Keratinocyte (primary cell): ENCODE data around the gene CACFD1.

Source experiments
- EZH2 ChIP-seq: IDR thresholded peaks from one replicate; pipeline ENCODE4 v1.6.1; 2012; ENCODE audit warnings: inconsistent platforms, mild to moderate bottlenecking, low read length, moderate library complexity
- TF ChIP-seq, protein P1 (sequence below), 3 experiments: IDR thresholded peaks in 1 of 3; conservative IDR thresholded peaks in 1 of 3; optimal IDR thresholded peaks in 1 of 3; 2 replicates in 2 of 3; 3 replicates in 1 of 3; pipeline versions ENCODE3 to v1.5.1; 2011; ENCODE audit warnings: low read length in 3 of 3, mild to moderate bottlenecking in 3 of 3, moderate library complexity in 2 of 3, control low read depth in 1 of 3, inconsistent platforms in 1 of 3; ENCODE audit not compliant: insufficient read depth in 2 of 3; ENCODE audit errors: extremely low read depth in 1 of 3

DNA sequence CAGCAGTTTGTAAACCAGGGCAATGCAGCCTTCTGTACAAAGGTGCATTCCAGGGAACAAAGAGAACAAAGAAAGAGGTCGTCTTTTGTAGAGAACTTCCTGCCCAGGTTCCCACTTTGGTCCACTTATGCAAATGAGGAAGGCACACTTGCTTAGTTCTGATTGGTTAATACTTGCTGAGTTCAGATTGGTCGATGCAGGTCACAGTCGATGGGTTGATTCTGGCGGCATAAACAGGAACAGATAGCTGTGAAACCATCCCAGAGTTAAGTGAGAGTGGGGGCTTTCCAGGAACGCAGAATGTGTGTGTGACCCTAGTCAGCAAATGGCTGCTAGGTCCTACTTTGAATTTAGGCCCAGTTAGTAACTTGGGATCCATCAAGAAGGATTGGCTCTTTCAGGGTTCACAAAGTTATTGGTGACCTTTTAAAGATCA lies 39.4 kb upstream of the CACFD1 start:
- no peak for TF ChIP-seq EZH2
- TF ChIP-seq, protein P1, sequence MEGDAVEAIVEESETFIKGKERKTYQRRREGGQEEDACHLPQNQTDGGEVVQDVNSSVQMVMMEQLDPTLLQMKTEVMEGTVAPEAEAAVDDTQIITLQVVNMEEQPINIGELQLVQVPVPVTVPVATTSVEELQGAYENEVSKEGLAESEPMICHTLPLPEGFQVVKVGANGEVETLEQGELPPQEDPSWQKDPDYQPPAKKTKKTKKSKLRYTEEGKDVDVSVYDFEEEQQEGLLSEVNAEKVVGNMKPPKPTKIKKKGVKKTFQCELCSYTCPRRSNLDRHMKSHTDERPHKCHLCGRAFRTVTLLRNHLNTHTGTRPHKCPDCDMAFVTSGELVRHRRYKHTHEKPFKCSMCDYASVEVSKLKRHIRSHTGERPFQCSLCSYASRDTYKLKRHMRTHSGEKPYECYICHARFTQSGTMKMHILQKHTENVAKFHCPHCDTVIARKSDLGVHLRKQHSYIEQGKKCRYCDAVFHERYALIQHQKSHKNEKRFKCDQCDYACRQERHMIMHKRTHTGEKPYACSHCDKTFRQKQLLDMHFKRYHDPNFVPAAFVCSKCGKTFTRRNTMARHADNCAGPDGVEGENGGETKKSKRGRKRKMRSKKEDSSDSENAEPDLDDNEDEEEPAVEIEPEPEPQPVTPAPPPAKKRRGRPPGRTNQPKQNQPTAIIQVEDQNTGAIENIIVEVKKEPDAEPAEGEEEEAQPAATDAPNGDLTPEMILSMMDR (optimal IDR thresholded peaks at IDR 0.05 in 1 of 3, IDR thresholded peaks at IDR 0.05 in 1 of 3, conservative IDR thresholded peaks at IDR 0.05 in 1 of 3; ENCODE audit: extremely low read depth in 1 of 3, insufficient read depth in 2 of 3, low read length in 3 of 3) = no peak
